HL-60 (cell line): ENCODE measurements around the gene ZDHHC20.
A peak's percentile ranks its signal among the peaks of the same experiment; 100 is the strongest.

Experiments used
- DNase-seq, 2 experiments: peaks; one replicate each; pipeline ENCODE4 v3.0.0-alpha.2; 2010 to 2020; ENCODE audit warnings: low read depth in 1 of 2, low spot score in 1 of 2
- H3K27ac ChIP-seq: fragments of 250-450 bp; sonication (Bioruptor Pico); replicated peaks from 2 replicates; pipeline ENCODE4 v1.5.1; 2020; ENCODE audit warnings: mild to moderate bottlenecking, moderate library complexity
- H3K27me3 ChIP-seq: fragments of 250-450 bp; sonication (Bioruptor Pico); 2 replicates; pipeline ENCODE4 v1.5.1; 2021; ENCODE audit warnings: mild to moderate bottlenecking, moderate library complexity; ENCODE audit not compliant: insufficient read depth, poor library complexity, severe bottlenecking
- H3K4me3 ChIP-seq: replicated peaks from 2 replicates; pipeline ENCODE4 v1.5.1; 2011; ENCODE audit warnings: mild to moderate bottlenecking, control low read depth, low read length; ENCODE audit not compliant: insufficient read depth
- CTCF ChIP-seq: IDR thresholded peaks from one replicate; pipeline ENCODE4 v1.5.1; 2011; ENCODE audit warnings: low read length, control low read depth, inconsistent platforms; ENCODE audit not compliant: insufficient read depth
- GABPA ChIP-seq: IDR thresholded peaks from 2 replicates; pipeline ENCODE4 v1.6.1; 2012; ENCODE audit warnings: low read depth
- POLR2AphosphoS5 ChIP-seq: IDR thresholded peaks from 2 replicates; pipeline ENCODE4 v1.6.1; 2012; ENCODE audit warnings: low read depth
- REST ChIP-seq: IDR thresholded peaks from 2 replicates; pipeline ENCODE4 v1.6.1; 2012; ENCODE audit warnings: low read depth; ENCODE audit not compliant: insufficient replicate concordance
- SPI1 ChIP-seq: IDR thresholded peaks from 2 replicates; pipeline ENCODE4 v1.6.1; 2012; ENCODE audit warnings: low read depth, mild to moderate bottlenecking, borderline replicate concordance

Gene ZDHHC20

GRCh38 chr13:21478881-21479808 is 20.0 kb upstream of the ZDHHC20 start:
- Histone ChIP-seq H3K4me3 (no peak overlapping the region), H3K27ac (no peak overlapping the region), H3K27me3 (no peaks in the 10 kb centered on the region)
- DNase-seq = peak in 1 of 2 experiments; percentile 63
- TF ChIP-seq CTCF (peak; percentile 22), REST (no peak)

GRCh38 chr13:21476893-21477472 is 17.9 kb upstream of the ZDHHC20 start:
- DNase-seq = peak; percentile 84 to 90
- peak overlapping the region; percentile 56 for H3K27ac ChIP-seq
- H3K4me3 ChIP-seq = peak overlapping the region; percentile 42

More at GRCh38 chr13:21476893-21477472, 17.9 kb upstream of the ZDHHC20 start:
- TF ChIP-seq CTCF (peak; percentile 88), SPI1 (peak; percentile 15; the same call in 1 of the 2 replicates), POLR2AphosphoS5 (0 out of 2 replicates have a peak, but pooled peaks have one; percentile 17), GABPA (no peak), REST (no peak)
- H3K27me3 ChIP-seq = no peaks in the 10 kb centered on the region
